OCI-LY3 (cell line): Measurements from ENCODE around the gene CAPN7.

ENCODE experiments used
- H2AFZ ChIP-seq: fragments of 200-600, 300-600 bp; shearing (Covaris generic); 2 replicates; pipeline ENCODE4 v1.6.0; 2014; ENCODE audit warnings: antibody characterized with exemption, low read depth, low read length
- H3K27ac ChIP-seq: fragments of 200-600, 300-600 bp; sonication (generic); 2 replicates; pipeline ENCODE4 v1.5.1; 2014; ENCODE audit warnings: mild to moderate bottlenecking, low read length, moderate library complexity, mixed read lengths
- H3K27me3 ChIP-seq: fragments of 200-600, 300-600 bp; sonication (generic); 2 replicates; pipeline ENCODE4 v1.6.1; 2014; ENCODE audit warnings: low read depth, low read length, mixed read lengths
- H3K36me3 ChIP-seq: fragments of 200-600, 300-600 bp; sonication (generic); replicated peaks from 2 replicates; pipeline ENCODE3; 2014; ENCODE audit warnings: low read depth, low read length, mixed read lengths
- H3K4me1 ChIP-seq: fragments of 300-600, 200-600 bp; sonication (generic); 2 replicates; pipeline ENCODE4 v1.6.1; 2014; ENCODE audit warnings: low read length, mixed read lengths
- H3K4me2 ChIP-seq: fragments of 200-600, 300-600 bp; sonication (generic); 2 replicates; pipeline ENCODE4 v1.6.1; 2014; ENCODE audit warnings: low read length, mixed read lengths
- H3K4me3 ChIP-seq: fragments of 300-600, 200-600 bp; sonication (generic); 2 replicates; pipeline ENCODE4 v1.5.1; 2014; ENCODE audit warnings: antibody characterized with exemption, mild to moderate bottlenecking, low read length, moderate library complexity
- H3K79me2 ChIP-seq: fragments of 300-600, 200-600 bp; shearing (Covaris generic); 2 replicates; pipeline ENCODE4 v1.6.1; 2014; ENCODE audit warnings: mild to moderate bottlenecking, low read length, mixed read lengths
- H3K9ac ChIP-seq: fragments of 300-600, 200-600 bp; shearing (Covaris generic); 2 replicates; pipeline ENCODE4 v1.6.0; 2014; ENCODE audit warnings: mild to moderate bottlenecking, low read length, moderate library complexity
- H3K9me3 ChIP-seq: fragments of 200-600, 300-600 bp; shearing (Covaris generic); 2 replicates; pipeline ENCODE4 v1.6.1; 2014; ENCODE audit warnings: low read length, mixed read lengths; ENCODE audit not compliant: insufficient read depth
- H4K20me1 ChIP-seq: fragments of 200-600, 300-600 bp; sonication (generic); 2 replicates; pipeline ENCODE4 v1.6.1; 2016; ENCODE audit warnings: low read length, mixed read lengths; ENCODE audit not compliant: insufficient read depth
- EZH2phosphoT487 ChIP-seq: fragments of 200-600 bp; shearing (Covaris generic); IDR thresholded peaks from 2 replicates; pipeline ENCODE4 v1.6.1; 2018; ENCODE audit warnings: antibody characterized with exemption, mixed run types, low read depth
- TF ChIP-seq, protein P1 (sequence below): fragments of 200-600, 300-600 bp; sonication (generic); IDR thresholded peaks from 2 replicates; pipeline ENCODE4 v1.5.1; 2014; ENCODE audit warnings: antibody characterized with exemption, low read length, low read depth

The CAPN7 gene

DNA sequence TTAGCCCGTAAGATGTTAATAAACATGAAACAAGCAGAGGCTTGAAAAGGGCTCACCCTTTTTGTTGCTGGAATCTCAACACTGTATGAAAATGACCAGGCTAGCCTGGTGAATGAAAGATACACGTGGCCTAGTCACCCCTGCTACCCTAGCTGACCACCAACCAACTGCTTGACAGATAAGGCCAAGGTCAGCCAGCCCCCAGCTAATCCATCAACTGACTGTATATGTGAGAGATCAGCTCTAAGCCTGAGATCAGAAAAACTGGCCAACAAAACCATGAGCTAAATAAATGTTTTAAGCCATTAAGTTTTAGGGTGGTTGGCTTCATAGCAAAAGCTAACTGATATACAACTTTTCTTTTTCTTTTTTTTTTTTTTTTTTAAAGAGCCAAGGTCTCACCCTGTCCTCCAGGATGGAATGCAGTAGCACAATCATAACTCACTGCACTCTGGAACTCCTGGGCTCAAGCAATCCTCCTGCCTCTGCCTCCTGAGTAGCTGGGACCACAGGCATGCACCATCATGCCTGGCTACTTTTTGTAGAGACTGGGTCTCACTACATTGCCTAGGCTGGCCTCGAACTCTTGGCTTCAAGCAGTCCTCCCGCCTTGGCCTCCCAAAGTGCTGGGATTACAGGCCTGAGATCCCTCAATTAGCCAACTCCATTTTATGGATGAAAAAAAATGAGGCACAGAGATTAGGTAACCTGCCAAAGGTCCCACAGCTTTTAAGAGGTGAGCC is 91.7 kb downstream of the CAPN7 start:
- Histone ChIP-seq H3K36me3 (peaks cover 68% of the 10 kb centered on the region), H3K9me3 (no peaks in the 10 kb centered on the region), H4K20me1 (peaks cover 92% of the 10 kb centered on the region), H3K4me2 (no peak overlapping the region), H3K27me3 (no peaks in the 10 kb centered on the region), H3K9ac (no peak overlapping the region), H3K4me3 (no peak overlapping the region), H3K79me2 (peaks cover 75% of the 10 kb centered on the region), H3K27ac (no peak overlapping the region), H3K4me1 (peaks cover 6% of the 10 kb centered on the region), H2AFZ (no peak overlapping the region)
- no peak for TF ChIP-seq EZH2phosphoT487
- TF ChIP-seq, protein P1, sequence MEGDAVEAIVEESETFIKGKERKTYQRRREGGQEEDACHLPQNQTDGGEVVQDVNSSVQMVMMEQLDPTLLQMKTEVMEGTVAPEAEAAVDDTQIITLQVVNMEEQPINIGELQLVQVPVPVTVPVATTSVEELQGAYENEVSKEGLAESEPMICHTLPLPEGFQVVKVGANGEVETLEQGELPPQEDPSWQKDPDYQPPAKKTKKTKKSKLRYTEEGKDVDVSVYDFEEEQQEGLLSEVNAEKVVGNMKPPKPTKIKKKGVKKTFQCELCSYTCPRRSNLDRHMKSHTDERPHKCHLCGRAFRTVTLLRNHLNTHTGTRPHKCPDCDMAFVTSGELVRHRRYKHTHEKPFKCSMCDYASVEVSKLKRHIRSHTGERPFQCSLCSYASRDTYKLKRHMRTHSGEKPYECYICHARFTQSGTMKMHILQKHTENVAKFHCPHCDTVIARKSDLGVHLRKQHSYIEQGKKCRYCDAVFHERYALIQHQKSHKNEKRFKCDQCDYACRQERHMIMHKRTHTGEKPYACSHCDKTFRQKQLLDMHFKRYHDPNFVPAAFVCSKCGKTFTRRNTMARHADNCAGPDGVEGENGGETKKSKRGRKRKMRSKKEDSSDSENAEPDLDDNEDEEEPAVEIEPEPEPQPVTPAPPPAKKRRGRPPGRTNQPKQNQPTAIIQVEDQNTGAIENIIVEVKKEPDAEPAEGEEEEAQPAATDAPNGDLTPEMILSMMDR: no peak

DNA sequence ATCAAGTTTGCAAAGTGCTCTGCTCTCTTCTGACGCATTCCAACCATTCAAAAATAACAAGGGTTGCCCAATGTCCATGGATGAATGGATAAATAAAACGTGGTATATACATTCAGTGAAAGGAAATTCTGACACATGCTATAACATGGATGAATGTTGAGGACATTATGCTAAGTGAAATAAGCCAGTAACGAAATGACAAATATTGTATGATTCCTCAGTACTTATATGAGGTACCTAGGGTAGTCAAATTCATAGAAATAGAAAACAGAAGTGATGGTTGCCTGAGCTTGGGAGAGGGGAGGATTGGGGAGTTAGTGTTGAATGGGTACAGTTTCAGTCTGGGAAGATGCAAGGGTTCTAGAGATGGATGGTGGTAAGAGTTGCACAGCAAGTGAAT is 92.5 kb downstream of the CAPN7 start:
- Histone ChIP-seq H3K27ac (no peak overlapping the region), H3K27me3 (no peaks in the 10 kb centered on the region), H3K36me3 (peaks cover 68% of the 10 kb centered on the region), H3K9ac (no peak overlapping the region), H4K20me1 (peaks cover 91% of the 10 kb centered on the region), H2AFZ (no peak overlapping the region), H3K4me2 (no peak overlapping the region), H3K79me2 (peaks cover 67% of the 10 kb centered on the region), H3K4me3 (no peak overlapping the region), H3K9me3 (no peaks in the 10 kb centered on the region), H3K4me1 (peaks cover 5% of the 10 kb centered on the region; the same call in 1 of the 2 replicates)
- no peak for TF ChIP-seq EZH2phosphoT487
- TF ChIP-seq, protein P1: no peak

- H3K27ac ChIP-seq: no peak overlapping the region
Measured at GRCh38 chr3:15299036-15299435, 93.0 kb downstream of the CAPN7 start.

More at GRCh38 chr3:15299036-15299435, 93.0 kb downstream of the CAPN7 start:
- H3K4me2 ChIP-seq: no peak overlapping the region
- no peaks in the 10 kb centered on the region for H3K9me3 ChIP-seq
- H3K79me2 ChIP-seq: peaks cover 66% of the 10 kb centered on the region
- peaks cover 5% of the 10 kb centered on the region; the same call in 1 of the 2 replicates for H3K4me1 ChIP-seq
- peaks cover 72% of the 10 kb centered on the region for H3K36me3 ChIP-seq
- H2AFZ ChIP-seq: no peak overlapping the region
- no peaks in the 10 kb centered on the region for H3K27me3 ChIP-seq
- no peak overlapping the region for H3K9ac ChIP-seq
- H4K20me1 ChIP-seq: peaks cover 93% of the 10 kb centered on the region
- no peak overlapping the region for H3K4me3 ChIP-seq
- no peak for TF ChIP-seq EZH2phosphoT487
- TF ChIP-seq, protein P1: no peak
